Omental fat pad (tissue), 4 donors: Measurements from ENCODE around the gene ETNK2. TPM values are rescaled to one million over a fixed set of nuclear protein-coding genes. Genes with fewer than 3 reads are reported as not detected.
A peak's percentile ranks its signal among the peaks of the same experiment; 100 is the strongest.

Experiments used
- ATAC-seq: fragments of 150-250 bp; one replicate; pipeline ENCODE4 v1.9.1; 2016; ENCODE audit warnings: mild to moderate bottlenecking, moderate library complexity; ENCODE audit not compliant: low FRiP score
- DNase-seq: peaks from one replicate; pipeline ENCODE4 v3.0.0-alpha.2; 2019; ENCODE audit warnings: low spot score
- CTCF ChIP-seq, 3 donors: fragments of 450-650 bp; IDR thresholded peaks; one replicate each; pipeline ENCODE4 v1.5.1; 2016 to 2017; ENCODE audit warnings: antibody characterized with exemption in 3 of 3, mild to moderate bottlenecking in 3 of 3, moderate library complexity in 2 of 3
- total RNA-seq, 4 donors: library from RNA; depleted of rRNA; stranded (reverse); fragments of >200 nt; gene quantifications; one replicate each; pipeline ENCODE4 v1.1.0, GENCODE V29; 2016

ETNK2 gene
- total RNA-seq, 4 donors from 2014 or later = 11.8 to 16.9 (median 13.3) TPM

DNA sequence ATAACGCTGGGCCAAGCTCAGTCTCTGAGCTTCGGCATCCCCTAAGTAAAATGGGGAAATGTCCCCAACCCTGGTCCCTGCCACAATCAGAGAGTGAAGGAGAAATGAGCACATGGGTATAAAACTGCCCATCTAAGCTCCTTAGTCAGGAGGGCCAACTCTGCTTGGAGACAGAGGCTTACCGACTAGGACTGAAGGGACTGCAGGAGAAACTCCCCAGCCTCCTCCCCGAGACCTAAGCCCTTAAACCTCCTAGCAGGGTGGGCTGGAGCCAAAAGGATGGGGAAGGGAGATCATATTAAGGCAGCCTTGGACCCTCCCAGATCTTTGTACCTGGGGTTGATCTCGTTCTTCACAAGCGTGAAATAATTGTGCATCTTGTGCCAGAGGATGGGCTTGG, 5.5 kb downstream of the ETNK2 start:
- TF ChIP-seq CTCF (IDR thresholded peaks at IDR 0.05) = no peak
- ATAC-seq = no peak
- DNase-seq = no peak

DNA sequence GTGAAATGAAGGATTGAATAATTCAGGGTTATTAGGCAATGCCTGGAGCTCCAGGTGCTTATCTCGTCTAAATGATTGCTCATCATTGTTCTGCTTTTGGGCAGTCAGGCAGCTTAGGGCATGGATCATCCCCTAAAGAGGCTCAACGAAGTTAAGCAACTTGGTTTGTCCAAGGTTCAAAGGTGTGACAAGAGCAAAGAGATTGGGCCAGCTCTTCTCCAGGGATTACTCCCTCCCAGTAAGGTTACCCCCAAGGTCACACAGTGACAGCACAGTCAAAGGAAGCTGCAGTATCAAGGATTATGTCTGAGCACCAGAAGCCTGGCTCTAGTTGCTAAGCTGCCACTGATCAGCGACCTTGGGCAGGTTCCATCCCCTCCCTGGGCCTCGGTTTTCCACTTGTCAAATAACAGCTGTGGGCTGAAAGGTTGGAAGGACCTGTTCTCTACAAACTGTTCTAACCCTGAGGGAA, 6.8 kb downstream of the ETNK2 start:
- ATAC-seq = peak; percentile 26
- no peak for TF ChIP-seq CTCF (IDR thresholded peaks at IDR 0.05)
- DNase-seq = no peak

DNA sequence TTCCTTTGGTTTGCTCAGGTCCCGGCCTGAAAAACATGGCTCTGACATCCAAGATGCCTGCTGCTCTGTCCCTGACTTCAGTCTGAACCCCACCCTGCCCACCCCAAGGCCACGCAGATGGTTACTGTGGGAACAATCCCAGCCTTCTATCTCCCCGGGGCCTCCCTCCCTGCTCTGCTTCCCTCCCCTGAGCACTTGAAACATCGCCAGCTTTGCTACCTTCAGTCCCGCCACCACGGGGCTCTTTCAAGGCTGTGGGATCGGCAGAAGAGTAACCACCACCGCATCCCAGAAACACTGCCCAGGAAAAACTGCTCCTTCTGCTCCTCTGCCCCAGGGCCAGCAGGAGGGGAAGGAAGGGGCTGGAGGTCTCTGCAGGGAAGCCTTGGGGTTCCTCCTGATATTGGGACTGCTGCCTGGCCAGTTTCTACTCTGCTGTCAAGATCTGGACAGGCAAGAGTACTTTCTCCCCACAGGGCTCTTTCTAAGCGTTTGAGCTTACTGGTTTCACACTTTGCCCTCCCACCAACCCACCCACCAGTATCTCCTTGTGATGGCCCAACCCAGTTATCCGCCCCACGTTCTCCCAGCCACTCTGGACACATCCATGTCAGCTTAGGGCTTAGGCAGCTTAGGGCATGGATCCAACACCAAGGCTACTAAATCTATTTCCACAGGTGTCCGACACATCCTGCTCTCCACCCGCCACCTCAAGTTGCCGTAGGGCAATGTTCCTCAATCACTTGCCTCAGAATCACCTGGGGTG, 8.4 kb downstream of the ETNK2 start:
- ATAC-seq (no peak), DNase-seq (no peak)
- TF ChIP-seq CTCF (IDR thresholded peaks at IDR 0.05) = no peak

DNA sequence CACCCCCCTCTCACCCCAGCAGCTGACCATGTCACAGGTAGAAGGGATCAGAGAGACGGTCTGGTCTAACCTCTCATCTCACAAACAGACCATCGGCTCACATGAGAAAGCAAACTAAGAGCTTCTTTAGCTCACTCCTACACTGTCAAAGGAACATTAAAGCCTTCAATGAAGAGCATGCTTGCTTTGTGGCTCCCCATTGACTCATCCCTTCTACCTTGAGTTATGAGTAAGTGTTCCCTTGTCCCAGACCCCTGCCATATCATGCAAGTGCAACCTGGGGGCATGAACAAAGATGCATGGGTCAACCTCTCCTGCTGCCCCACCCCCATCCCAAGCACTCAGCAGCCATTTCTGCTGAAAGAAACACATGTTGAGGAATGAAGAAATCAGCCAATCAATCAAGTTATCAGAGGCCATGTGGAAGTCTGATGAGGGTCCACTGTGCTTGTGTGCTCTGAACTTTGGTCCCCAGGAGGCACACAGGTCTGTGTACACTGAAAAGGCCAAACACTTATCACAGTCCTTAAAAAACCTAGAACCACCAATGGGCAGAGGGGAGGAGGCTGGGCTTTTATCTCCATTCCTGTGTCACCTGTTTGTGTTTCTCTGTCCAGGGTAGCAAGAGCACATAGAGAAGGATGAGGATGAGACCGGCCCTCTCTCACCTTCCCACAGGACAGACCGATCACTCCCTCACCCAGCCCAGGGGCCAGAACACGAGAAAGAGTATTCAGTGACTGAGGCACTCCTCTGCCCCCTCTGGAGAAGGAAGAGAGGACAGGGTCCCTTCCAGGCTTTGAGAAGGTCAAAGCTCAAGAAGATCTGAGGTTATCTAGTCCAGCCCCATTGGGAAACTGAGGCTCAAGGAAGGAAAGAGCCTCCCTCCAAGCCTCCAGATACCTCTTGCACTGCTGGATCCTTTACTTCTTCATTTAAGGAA, 9.5 kb downstream of the ETNK2 start:
- TF ChIP-seq CTCF (IDR thresholded peaks at IDR 0.05) = no peak
- DNase-seq = no peak
- ATAC-seq = no peak

DNA sequence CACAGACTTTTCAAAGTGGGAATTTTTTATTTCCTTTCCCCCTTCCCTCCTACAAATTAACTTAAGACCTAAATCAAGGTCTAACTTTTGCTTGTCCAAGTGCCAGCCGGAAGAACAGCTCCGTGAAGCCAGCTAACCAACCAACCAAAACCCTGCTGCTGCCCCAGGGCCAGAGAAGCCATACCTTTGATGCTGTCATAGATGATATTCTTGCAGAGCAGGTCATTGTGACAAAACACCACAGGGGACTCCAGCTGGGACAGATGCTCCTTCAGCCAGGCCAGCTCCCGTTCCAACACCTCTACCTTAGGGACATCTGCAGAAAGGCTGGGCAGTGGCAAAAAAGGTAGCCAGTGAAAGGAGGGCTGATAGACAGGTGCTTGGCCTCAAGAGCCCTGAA, 10.7 kb downstream of the ETNK2 start:
- DNase-seq = no peak
- ATAC-seq = no peak
- no peak for TF ChIP-seq CTCF (IDR thresholded peaks at IDR 0.05)

- no peak for DNase-seq
- TF ChIP-seq CTCF (IDR thresholded peaks at IDR 0.05) = no peak
- ATAC-seq = no peak
These were observed 11.9 kb downstream of the ETNK2 start for GRCh38 chr1:204139952-204140351.
